Prostate gland (tissue), 2 donors: ENCODE results near the gene PRR5.

Source experiments
- POLR2AphosphoS5 ChIP-seq: sonication (generic); formaldehyde crosslinking; IDR thresholded peaks from one replicate; pipeline ENCODE4 v1.6.1; 2017; ENCODE audit warnings: antibody characterized with exemption
- TF ChIP-seq, protein P1 (sequence below), 4 experiments: fragments of 200-600 bp in 2 of 4; fragments of 450-650 bp in 2 of 4; sonication (generic) in 2 of 4; IDR thresholded peaks; 1 replicate in 3 of 4; 2 replicates in 1 of 4; pipeline ENCODE4 v1.5.1; 2016 to 2019; ENCODE audit warnings: antibody characterized with exemption in 4 of 4, mild to moderate bottlenecking in 2 of 4, moderate library complexity in 2 of 4

DNA sequence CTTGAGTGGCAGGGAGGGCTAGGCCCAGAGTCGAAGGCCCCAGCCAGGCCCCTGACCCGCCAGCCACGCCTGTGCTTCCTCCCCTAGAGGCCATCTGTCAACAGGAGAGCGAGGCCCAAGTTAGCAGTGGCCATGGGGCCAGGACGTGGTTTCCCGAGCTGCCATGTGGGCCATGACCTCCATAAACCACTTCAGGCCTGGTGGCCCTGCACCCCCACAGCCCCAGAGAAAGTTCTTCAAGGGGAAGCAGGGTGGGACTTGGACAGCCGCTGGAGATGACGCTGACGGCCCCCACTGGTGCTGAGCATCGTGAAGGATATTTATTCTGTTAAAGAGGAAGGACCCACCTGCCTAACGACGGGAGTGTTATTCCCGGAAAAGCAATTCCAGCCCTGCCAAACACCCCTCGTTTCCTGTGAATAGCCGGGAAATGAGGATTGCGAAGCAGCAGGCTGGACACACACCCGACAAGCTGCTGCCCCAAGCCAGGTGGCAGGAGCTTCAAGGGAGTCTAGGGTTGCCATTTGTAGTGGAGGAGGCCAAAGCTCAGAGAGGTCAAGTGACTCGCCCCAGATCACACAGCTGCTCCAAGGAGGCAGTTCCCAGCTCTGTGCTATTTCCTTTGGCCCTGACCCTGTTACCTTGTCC, 12.8 kb downstream of the PRR5 start:
- TF ChIP-seq, protein P1, sequence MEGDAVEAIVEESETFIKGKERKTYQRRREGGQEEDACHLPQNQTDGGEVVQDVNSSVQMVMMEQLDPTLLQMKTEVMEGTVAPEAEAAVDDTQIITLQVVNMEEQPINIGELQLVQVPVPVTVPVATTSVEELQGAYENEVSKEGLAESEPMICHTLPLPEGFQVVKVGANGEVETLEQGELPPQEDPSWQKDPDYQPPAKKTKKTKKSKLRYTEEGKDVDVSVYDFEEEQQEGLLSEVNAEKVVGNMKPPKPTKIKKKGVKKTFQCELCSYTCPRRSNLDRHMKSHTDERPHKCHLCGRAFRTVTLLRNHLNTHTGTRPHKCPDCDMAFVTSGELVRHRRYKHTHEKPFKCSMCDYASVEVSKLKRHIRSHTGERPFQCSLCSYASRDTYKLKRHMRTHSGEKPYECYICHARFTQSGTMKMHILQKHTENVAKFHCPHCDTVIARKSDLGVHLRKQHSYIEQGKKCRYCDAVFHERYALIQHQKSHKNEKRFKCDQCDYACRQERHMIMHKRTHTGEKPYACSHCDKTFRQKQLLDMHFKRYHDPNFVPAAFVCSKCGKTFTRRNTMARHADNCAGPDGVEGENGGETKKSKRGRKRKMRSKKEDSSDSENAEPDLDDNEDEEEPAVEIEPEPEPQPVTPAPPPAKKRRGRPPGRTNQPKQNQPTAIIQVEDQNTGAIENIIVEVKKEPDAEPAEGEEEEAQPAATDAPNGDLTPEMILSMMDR (IDR thresholded peaks at IDR 0.05): no peak
- TF ChIP-seq POLR2AphosphoS5: no peak
